GM18511 (cell line): ENCODE results near the gene OR8K3.

Experiments
- ATAC-seq: cut with Tn5 transposase; IDR thresholded peaks from one replicate; pipeline ENCODE4 v1.9.1; 2021; ENCODE audit warnings: mild to moderate bottlenecking, moderate library complexity; ENCODE audit not compliant: unreplicated experiment

The OR8K3 gene

DNA sequence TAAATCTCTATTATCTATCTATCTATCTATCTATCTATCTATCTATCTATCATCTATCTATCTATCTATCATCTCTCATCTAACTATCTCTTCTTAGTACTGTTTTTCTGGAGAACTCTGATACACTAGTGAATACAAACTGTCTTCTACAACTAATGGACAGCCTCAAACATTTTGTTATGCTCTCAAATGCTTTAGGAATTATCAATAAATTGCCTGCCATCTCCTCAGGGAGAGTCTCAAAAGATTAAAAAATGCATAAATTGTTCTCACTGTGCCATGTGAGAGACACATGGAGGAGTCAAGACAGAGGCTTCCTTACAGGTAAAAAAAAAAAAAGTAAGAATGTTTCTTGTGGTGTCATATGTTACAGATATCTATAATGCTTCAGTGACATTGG lies at the start of gene OR8K3:
TSS of gene OR8K3 (plus strand) at position 301 of the 400 bp plus-strand sequence. CDS start 3,163 bp downstream, outside the sequence.
- no peak for ATAC-seq

DNA sequence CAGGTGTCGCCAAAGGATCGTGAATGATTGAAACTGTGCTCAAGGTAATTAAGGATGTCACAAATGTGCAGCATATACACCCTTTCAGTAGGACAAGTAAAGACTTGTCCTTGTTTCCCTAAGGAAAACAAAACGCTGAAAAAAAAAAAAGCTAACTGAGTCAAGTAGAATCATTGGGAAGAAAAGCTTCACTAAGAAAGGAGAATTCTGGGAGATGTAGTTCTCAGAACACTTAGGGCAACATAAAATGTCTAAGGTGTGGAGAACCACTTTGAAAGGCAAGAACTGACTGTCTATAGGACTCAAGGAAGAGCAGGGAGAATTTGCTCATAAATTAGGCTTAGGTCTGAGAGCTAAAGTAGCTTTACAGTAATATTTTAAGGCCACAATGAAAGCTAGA lies 43.9 kb upstream of the OR8K3 start:
- ATAC-seq, result no peak

DNA sequence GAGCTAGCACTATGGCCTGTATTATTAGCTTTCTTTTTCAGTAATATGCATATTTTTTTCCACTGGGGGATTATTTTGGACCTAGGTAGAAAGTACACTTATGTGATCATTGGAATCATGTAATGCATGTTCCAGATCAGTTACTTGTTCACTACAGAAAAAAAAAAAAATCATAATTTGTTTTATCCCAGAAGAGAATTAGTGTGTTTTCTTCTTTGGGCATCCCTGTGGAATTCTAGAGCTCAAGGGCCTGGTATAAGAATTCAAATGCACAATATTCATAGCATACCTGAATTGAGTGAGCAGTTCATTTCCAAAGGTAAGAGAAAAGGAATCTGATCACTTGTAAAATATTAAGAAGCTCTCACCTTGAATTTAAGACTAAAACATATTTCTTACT lies 41.1 kb upstream of the OR8K3 start, which contains the start of gene OR5T1:
TSS of gene OR5T1 (plus strand) at position 301 of the 400 bp plus-strand sequence. CDS start 1,485 bp downstream, outside the sequence.
- ATAC-seq, result no peak

DNA sequence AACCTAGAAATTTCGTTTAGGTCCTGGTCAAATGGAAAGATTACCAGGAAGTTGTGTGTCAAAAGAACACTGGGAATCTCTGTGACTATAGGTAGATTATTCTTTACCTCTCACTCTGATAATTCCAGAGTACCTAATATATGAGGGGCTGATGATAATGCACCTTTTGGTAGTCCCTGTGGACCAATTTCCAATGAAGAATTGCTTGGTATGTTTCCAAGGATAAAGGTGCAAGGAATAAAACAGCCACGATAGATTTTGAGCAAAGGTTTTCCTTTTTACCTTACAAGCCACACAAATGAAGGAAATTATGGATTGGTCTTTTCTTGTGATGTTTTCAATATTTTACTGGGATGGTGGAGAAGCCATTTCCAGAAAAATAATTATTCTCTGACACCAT lies 22.8 kb upstream of the OR8K3 start, which contains the start of gene OR8H1:
TSS of gene OR8H1 (minus strand) at position 101 of the 400 bp plus-strand sequence. CDS start 1,192 bp downstream, outside the sequence.
- no peak for ATAC-seq

DNA sequence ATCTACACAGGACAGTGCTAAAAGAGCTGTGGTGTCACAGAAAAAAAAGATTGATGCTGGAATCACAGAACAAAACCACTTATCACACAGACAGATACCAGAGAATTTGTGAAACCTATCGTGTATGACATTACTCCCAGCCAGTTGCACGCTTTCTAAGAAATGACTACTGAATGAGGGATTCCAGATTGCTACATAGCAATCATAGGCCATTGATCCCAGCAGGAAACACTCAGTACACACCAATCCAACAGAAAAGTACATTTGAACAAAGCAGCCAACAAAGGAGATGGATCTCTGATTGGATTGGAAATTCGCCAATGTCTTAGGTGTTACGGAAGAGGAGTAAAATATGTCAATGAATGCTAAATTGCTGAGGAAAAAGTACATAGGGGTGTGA lies 18.0 kb upstream of the OR8K3 start:
- ATAC-seq, result no peak

DNA sequence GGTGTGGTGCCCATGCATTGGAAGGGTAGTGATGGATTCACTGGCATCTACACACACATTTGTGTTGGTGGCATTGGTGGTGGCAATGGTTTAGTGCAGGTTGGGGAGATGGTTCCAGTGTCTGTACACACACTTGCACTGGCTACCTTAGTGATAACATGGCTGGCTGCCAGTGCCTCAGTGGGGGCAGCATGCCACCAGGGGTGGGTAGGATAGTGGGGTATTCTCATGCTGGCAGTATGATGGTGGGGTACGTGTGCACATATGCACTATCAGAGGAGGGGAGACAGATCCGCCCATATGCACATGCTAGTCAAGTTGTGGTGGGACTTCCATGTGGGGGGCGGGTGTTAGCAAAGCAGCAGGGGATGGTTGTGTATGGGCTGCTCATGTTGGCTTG lies 7.1 kb upstream of the OR8K3 start:
- no peak for ATAC-seq

DNA sequence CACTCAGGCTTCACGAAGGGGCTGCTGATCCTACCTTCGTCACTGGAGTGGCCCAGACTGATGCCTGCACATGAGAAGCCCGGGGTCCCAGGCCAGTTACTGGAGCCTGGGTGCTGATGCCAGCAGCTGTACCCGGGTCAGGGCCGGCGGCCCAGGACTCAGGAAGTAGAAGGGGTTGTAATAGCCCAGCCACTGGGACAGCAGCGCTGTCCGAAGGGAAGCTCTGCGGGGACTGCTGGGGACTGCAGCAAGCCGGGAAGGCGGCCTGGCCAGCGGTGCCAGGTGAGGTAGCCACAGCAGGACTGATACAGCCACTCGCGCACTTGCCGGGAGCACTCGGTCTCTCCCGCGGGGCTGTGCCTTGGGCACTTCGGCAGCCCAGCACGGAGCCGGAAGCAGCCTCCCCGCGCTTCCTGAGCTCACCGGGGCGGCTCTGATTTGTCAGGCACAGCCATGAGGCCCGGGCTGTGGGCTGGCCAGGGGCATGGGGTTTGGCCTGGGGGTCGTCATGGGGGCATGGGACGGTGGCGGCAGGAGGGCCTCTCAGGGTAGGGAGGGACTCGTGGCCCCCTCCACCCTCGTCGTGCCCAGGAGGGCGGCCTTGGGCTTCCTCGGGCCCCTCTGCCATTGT lies 17.0 kb downstream of the OR8K3 start:
- no peak for ATAC-seq

DNA sequence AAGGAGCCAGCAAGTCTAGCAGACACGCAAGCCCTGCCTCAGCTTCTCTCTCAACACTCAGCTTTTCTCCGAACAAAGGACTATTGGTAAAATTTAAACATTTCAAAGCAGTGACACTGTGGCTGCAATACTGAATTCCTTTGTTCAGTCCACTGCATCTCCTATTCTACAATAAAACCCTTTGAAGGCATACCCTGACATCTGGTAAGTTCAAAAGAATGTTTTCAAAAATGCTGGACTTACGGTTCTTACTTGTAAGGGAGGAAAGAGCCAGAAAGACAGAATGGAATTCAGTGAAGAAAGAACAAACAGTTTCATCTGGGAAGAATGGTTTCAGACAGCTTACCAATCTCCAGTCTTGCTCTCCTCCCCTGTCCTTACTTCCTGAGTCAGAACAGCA lies 18.2 kb downstream of the OR8K3 start:
- no peak for ATAC-seq

DNA sequence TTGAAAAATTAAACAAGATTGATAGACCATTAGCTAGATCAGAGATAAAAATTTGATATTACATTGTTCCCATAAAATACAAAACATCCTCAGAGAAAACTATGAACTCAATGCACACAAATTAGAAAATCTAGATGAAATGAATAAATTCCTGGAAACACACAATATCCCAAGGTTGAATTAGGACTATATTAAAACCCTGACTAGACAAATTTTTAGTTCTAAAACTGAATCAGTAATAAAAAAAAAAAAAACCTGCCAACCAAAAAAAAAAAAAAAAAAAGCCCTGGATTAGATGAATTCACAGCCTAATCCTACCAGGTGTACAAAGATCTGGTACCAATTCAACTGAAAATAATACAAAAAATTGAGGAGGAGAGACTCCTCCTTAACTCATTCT lies 25.3 kb downstream of the OR8K3 start:
- no peak for ATAC-seq

DNA sequence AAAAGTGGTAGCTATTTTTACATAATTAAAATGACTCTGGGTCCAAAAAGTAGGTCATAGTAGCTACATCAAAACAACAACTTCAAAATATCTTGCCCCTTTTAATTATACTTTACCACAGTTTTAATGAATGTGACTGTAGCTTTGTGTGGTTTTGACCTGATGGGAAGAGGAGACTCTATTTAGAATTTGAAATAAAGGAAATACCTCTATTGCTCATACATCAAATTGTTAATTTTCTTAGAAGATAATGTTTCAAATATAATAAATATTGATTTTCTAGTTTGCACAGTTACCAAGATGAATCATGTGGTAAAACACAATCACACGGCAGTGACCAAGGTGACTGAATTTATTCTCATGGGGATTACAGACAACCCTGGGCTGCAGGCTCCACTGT lies 30.8 kb downstream of the OR8K3 start, which contains the start of gene OR8K1:
TSS of gene OR8K1 (plus strand) at position 301 of the 400 bp plus-strand sequence. CDS start at position 301, 0 bp downstream.
- ATAC-seq, result no peak

DNA sequence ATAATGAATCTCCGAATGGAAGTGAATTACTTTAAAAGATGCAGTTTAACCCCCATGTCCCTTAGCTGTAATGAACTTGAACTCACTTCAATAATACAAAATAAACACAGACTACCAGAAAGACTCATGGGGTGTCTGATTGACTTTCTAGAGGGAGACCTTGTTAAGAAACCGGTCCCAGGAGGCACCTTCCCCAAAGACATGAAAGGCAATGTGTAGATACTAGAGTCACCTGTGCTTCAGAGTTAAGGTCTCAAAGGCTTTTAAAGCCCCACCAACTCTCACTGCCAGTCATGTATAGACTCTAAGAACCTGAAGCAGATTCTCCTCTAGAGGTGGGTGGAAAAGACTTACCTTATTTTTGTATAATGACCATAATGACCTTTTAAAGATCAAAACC lies 39.0 kb downstream of the OR8K3 start, which contains the start of gene OR8J1:
TSS of gene OR8J1 (plus strand) at position 301 of the 400 bp plus-strand sequence. CDS start 5,956 bp downstream, outside the sequence.
- ATAC-seq, result no peak
